22Rv1 (cell line): ENCODE measurements around the gene ZNF813.

Source experiments
- H3K27ac ChIP-seq: fragments of 450-650 bp; 2 replicates; pipeline ENCODE4 v1.5.1; 2017
- CTCF ChIP-seq: fragments of 450-650 bp; IDR thresholded peaks from 2 replicates; pipeline ENCODE4 v1.5.1; 2017; ENCODE audit warnings: mild to moderate bottlenecking
- ZFX ChIP-seq: fragments of 450-650 bp; IDR thresholded peaks from 2 replicates; pipeline ENCODE4 v1.6.1; 2017; ENCODE audit warnings: antibody characterized with exemption, borderline replicate concordance

ZNF813 gene

GRCh38 chr19:53530622-53531021, 63.1 kb downstream of the ZNF813 start:
- H3K27ac ChIP-seq: no peak overlapping the region
- TF ChIP-seq CTCF: no peak
- TF ChIP-seq ZFX: no peak

GRCh38 chr19:53531457-53531856, 63.9 kb downstream of the ZNF813 start:
- TF ChIP-seq CTCF (no peak), ZFX (no peak)
- H3K27ac ChIP-seq: no peak overlapping the region

- no peak overlapping the region for H3K27ac ChIP-seq
- TF ChIP-seq CTCF (no peak), ZFX (no peak)
Observed at GRCh38 chr19:53532362-53532761, 64.8 kb downstream of the ZNF813 start.

GRCh38 chr19:53536225-53536548, 68.7 kb downstream of the ZNF813 start:
- H3K27ac ChIP-seq: peak overlapping the region; percentile 76
- TF ChIP-seq CTCF (no peak), ZFX (no peak)

GRCh38 chr19:53537121-53537520, 69.6 kb downstream of the ZNF813 start:
- TF ChIP-seq CTCF: no peak
- TF ChIP-seq ZFX: no peak
- H3K27ac ChIP-seq: peak overlapping the region; percentile 76

GRCh38 chr19:53537521-53538377, 70.2 kb downstream of the ZNF813 start, which contains the start of gene ZNF331:
TSS of gene ZNF331 (plus strand) at chr19:53538145. CDS start at chr19:53569377, 31,232 bp downstream.
- peak within 1 kb of the TSS; percentile 76 for H3K27ac ChIP-seq
- no peak for TF ChIP-seq ZFX
- TF ChIP-seq CTCF: 0 out of 2 replicates have a peak, but pooled peaks have one; percentile 9

GRCh38 chr19:53538378-53539109, 71.0 kb downstream of the ZNF813 start:
- H3K27ac ChIP-seq: peak overlapping the region; percentile 76
- no peak for TF ChIP-seq CTCF
- no peak for TF ChIP-seq ZFX
